T-helper 9 cell (primary cell): Measurements from ENCODE around the gene TVP23A.
"Not testable (repeated sequence)": the region's sequence is repeated elsewhere in the genome, so short reads cannot be mapped to it uniquely, and the experiment has no call there.

Source experiments
- DNase-seq: peaks from one replicate; pipeline ENCODE4 v3.0.0-alpha.2; 2020

The TVP23A gene

DNA sequence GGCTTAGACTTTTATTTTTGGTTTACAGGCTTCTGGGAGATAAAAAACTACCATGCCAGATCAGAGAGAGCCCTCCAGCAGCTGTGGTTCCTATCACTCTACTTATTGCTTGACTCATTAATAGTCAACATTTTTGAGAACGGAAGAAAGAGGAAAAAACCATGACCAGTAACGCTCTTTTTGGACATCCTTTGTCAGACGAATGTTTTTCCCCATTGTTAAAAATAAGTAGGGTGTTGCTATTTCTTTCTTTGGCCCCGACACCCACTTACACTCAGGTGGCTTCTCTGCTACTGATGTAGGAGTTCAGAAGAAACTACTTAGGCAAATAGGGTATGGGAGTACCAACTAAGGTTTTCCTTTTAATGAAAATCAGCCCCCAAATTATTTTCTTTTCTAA lies 27.5 kb downstream of the TVP23A start:
- no peak for DNase-seq

DNA sequence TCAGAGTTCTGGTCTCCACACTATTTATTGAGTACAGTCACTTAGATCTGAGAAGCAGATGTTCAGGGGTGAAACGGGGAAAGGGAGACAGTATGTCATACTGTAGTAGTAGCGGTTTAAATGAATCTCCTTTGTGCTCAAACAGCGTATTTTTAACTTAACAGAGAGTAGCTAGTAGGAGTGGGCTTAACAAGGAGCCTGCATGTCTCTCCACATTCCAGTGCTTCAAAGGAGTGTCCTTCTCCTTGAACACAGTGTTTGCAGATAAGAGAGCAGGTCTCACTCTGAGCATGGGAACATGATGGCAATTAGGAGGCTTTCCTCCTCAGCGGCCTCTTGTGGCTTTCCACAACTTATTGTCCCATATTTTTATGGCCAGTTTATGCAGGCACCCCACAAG lies 30.0 kb downstream of the TVP23A start:
- not testable (repeated sequence) for DNase-seq

DNA sequence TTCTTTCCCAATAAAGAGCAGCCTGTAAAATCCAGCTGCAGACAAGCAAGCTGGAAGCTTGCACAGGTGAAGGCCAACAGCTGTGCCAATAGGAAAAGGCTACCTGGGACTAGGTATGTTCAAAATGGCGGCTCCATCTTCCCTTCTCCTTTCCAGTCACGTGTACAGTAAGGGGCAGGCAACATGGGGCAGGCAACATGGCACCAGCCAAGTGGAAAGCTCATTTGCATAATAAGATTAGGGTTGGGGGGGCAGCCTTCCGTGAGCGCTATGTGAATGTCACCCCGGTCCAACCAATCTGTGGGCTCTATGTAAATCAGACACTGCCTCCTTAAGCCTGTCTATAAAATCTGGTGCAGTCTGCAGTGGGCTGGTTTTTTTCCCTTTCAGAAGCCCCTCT lies 31.3 kb downstream of the TVP23A start:
- DNase-seq, result no peak

DNA sequence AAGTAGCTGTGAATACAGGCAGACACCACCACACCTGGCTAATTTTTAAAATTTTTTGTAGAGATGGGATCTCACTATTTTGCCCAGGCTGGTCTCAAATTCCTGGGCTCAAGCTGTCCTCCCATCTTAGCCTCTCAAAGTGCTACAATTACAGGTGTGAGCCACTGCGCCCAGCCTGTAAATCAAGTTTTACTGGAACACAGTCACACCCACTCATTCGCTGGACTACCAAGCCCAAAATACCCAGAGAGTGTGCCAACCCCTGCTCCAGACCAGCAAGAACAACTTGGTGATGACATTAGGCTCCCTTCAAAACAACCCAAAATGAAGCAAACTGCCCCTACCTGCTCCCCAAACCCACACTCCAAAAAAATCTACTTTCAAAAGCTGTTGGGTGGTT lies 36.0 kb downstream of the TVP23A start:
- DNase-seq, result no peak

GRCh38 chr16:10780628-10781027 lies 38.0 kb downstream of the TVP23A start:
- no peak for DNase-seq

DNA sequence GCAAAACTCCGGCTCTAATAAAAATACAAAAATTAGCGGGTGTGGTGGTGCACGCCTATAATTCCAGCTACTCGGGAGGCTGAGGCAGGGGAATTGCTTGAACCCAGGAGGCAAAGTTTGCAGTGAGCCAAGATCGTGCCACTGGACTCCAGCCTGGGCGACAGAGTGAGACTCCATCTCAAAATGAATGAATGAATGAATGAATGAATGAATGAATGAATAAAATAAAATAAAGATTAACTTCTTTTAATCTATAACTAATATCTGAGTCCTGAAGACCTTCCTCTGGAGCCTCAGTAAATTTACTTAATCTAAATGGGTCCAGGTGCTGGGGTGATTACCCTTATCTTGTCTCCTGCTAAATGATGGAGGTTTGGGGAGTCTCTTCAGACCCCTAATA lies 38.7 kb downstream of the TVP23A start:
- not testable (repeated sequence) for DNase-seq

DNA sequence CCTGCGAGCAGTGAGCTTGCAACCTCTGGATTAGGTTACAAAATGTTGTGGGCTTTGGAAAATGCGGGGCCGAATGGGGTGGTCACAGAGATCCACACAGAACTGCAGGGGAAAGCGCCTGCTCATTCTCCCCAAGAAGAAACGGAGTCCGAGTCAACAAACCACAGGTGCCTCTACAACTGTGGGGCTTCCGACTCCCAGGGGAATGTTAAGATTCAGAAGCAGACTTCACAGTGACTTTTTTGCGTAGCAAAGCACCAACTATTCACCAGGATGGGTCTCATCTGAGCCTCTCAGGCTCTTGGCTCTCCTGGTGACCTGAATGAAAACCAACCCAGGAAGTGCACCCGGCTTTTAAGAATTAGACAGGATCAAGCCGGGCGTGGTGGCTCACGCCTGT lies 41.2 kb downstream of the TVP23A start:
- DNase-seq, result no peak

DNA sequence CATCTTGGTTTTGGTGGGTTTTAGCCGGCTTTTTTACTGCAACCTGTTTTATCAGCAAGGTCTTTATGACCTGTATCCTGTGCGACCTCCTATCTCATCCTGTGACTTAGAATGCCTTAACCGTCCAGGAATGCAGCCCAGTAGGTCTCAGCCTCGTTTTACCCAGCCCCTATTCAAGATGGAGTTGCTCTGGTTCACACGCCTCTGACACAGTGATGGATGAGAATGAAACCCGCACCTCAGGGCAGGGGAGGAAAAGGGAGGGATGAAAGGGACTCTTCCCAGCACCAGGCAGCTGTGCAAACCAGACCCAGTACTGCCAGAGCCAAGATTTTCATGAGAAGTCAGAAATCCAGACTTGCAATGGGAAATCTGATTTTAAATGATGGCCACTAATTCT lies 41.7 kb downstream of the TVP23A start:
- DNase-seq, result not testable (repeated sequence)

GRCh38 chr16:10776280-10776679 lies 42.3 kb downstream of the TVP23A start:
- no peak for DNase-seq

- no peak for DNase-seq
Observed at GRCh38 chr16:10770907-10771306, 47.7 kb downstream of the TVP23A start.

DNA sequence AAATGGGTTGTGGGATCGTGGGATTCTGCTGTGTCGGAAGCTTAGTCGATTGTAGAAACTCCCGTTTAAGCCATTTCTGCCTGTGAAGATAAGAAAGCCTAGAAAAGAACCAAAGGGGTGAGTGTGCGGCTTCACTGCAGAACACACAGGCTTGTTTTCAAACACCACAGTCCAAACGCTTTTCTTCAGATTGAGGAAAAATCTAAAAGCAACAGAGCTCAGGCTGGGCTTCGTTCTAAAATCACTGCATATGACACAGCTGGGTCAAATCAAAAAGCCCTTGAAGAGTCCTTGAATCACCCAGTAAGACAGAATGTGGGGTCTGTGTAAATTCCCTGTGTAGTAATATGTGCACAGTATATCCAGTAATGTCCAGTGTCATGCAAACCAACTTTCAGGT lies 49.2 kb downstream of the TVP23A start:
- DNase-seq, result no peak

- DNase-seq, result no peak
Observed at GRCh38 chr16:10767127-10767526, 51.5 kb downstream of the TVP23A start.

- DNase-seq, result no peak
Observed at GRCh38 chr16:10765772-10766171, 52.8 kb downstream of the TVP23A start.

- DNase-seq, result no peak
Observed at GRCh38 chr16:10763456-10763855, 55.1 kb downstream of the TVP23A start.

DNA sequence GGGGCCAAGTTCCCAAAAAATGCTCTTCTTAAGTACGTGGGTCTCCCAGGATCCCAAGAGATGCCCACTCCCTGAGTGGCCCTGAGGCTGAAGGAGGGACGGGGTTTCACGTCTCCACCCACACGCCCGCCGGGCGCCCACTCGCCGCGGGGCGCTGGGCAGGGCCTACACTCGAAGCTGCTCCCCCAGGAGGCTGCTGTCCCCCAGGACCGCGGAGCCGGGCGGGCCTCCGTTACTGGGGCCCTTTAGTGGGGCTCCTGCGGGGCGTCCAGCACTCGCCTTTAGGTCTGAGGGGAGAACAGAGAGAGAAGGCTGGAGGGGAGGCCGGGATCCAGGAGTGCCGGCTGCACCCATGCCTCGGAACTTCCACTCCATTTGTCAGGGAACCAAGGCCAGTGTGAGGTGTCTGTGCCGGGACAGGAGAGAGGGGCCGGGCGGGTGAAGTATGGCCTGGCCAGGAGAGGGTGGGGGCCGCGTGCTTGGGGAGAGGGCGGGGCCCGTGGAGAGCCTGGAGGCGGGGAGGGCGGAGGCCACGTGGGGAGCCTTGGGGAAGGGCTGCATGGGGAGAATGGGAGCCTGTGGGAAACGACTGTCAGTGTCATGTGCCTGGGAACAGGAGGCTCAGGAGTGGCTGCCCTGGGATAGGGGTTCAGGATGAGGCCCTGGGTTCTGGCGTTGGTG lies 56.1 kb downstream of the TVP23A start:
- no peak for DNase-seq

- no peak for DNase-seq
Observed at GRCh38 chr16:10761373-10761772, 57.2 kb downstream of the TVP23A start.

- DNase-seq, result no peak
Observed at GRCh38 chr16:10760858-10761257, 57.7 kb downstream of the TVP23A start.

DNA sequence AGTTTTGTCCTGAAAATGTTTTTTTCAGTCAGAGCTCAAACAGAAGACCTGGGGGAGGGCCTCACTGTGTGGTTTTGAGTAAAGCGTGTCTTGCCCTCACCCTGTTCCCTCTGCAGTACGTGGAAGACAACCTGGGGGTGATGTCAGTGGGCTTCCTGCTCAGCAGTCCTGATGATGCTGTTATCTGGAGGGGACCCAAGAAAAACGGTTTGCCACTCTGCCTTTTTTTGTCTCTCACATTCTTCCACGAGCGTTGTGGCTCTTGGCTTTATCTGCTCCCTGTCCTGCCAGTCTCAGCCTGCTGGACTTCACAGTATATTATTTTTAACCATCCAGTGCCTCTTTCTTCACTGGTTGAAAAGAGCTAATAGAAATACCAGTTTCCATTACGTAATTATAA lies 62.0 kb downstream of the TVP23A start:
- DNase-seq, result no peak

- DNase-seq, result no peak
Observed at GRCh38 chr16:10754941-10755340, 63.7 kb downstream of the TVP23A start.

DNA sequence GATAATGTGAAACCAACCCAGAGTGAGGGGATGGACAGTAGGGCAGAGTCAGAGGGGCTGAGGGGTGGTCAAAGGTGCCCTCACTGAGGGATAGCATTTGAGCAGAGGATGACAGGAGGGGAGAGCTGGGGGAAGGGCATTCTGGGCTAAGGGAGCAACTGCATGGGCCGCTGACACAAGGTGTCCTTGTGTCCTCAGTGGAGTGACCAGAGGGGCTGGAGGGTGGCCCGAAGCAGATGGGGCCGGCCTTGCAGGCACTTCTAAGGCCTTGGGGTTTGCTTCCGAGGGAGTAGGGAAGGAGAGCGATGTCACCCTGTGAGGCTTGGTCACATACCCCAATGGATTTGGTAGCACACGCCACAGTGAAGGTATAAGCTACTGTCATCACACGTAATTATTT lies 64.9 kb downstream of the TVP23A start:
- DNase-seq, result no peak

GRCh38 chr16:10752843-10753523 lies 65.6 kb downstream of the TVP23A start:
- no peak for DNase-seq

- DNase-seq, result no peak
Observed at GRCh38 chr16:10751291-10751697, 67.3 kb downstream of the TVP23A start.

GRCh38 chr16:10750793-10751192 lies 67.8 kb downstream of the TVP23A start:
- no peak for DNase-seq

DNA sequence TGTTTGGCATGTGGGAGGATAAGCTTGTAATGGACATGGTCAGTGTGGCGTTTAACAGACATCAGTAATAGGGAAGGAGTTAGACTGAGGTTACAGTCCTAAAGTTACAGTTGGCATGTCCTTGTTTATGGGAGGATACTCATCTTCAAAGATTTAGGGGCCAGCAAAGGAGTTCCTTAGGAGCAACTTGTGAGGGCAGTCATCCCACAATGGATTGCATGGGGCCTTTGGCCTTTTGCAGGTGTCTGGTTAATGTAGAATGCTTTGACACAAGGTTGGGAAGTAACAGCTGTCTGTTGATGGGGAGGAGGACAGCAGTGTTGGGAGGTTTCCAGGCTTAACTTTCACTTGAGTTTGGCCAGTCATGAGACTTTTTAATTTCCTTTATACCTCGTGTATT lies 72.8 kb downstream of the TVP23A start:
- no peak for DNase-seq
